ENCODE measurements around the gene PHETA1.
"Not testable (repeated sequence)": the region's sequence is repeated elsewhere in the genome, so short reads cannot be mapped to it uniquely, and the experiment has no call there.

Gene PHETA1

GRCh38 chr12:111405859-111406473 lies 37.1 kb upstream of the PHETA1 start, which contains the start of gene SH2B3:
TSS of gene SH2B3 (plus strand) at chr12:111405923. CDS start at chr12:111418146, 12,223 bp downstream.
- Histone ChIP-seq H3K27ac (ENCODE audit: insufficient read depth, low read length, poor library complexity, severe bottlenecking) (peak within 1 kb of the TSS; percentile 97), H3K9me3 (ENCODE audit: control insufficient read depth, low read length) (no peaks in the 10 kb centered on the region), H3K27me3 (replicated peaks; ENCODE audit: control insufficient read depth, insufficient read depth, low read length, poor library complexity, severe bottlenecking) (no peaks in the 10 kb centered on the region), H3K4me1 (ENCODE audit: control insufficient read depth, insufficient read depth, low read length, poor library complexity, severe bottlenecking) (peaks cover 67% of the 10 kb centered on the region), H3K4me3 (ENCODE audit: insufficient read depth, low read depth, low read length, poor library complexity, severe bottlenecking) (peak within 1 kb of the TSS; percentile 96), H3K36me3 (ENCODE audit: control insufficient read depth, insufficient read depth, low read length) (no peaks in the 10 kb centered on the region)
- no peak for DNase-seq

DNA sequence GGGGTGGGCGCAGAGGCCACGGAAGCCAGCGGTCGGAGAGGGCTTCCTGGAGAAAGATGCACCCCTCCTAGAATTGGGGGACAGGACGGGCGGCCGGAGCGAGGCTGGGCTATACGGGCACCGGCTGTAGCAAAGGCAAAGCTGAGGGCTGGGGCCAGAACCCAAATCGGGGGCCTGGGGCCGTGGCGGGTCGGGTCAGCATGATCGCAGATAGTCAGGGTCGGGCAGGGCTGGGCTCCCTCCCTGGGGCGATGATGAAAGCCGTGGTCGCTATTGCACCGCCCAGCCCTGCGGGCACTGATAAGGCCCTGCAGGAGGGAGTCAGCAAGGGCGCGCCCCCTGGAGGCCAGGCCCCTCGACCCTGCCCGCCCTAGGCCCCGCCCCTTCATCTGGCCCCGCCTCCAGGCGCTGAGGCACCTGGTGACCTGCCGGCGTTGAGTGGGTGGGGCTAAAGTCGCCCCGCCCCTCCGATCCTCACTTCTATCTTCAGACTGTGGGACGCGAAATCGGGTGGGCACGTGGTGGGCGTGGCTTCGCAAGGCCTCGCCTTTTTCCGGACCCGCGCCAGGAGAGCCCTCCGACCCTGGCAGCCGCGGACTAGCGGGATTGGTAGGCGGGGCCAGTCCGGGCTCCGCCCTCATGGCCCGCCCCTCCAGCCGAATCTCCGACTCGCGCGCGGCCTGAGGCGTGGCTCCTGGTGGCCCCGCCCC lies 36.4 kb upstream of the PHETA1 start:
- peaks cover 60% of the 10 kb centered on the region for H3K4me1 ChIP-seq (ENCODE audit: control insufficient read depth, insufficient read depth, low read length, poor library complexity, severe bottlenecking)
- H3K27me3 ChIP-seq (replicated peaks; ENCODE audit: control insufficient read depth, insufficient read depth, low read length, poor library complexity, severe bottlenecking) = no peaks in the 10 kb centered on the region

GRCh38 chr12:111404362-111405148 lies 35.7 kb upstream of the PHETA1 start:
- peaks cover 53% of the 10 kb centered on the region for H3K4me1 ChIP-seq (ENCODE audit: control insufficient read depth, insufficient read depth, low read length, poor library complexity, severe bottlenecking)
- H3K36me3 ChIP-seq (ENCODE audit: control insufficient read depth, insufficient read depth, low read length) = no peaks in the 10 kb centered on the region
- DNase-seq = peak in 2 of 3 donors; percentile 25 to 46
- no peaks in the 10 kb centered on the region for H3K9me3 ChIP-seq (ENCODE audit: control insufficient read depth, low read length)
- peak overlapping the region; percentile 53 for H3K4me3 ChIP-seq (ENCODE audit: insufficient read depth, low read depth, low read length, poor library complexity, severe bottlenecking)
- H3K27ac ChIP-seq (ENCODE audit: insufficient read depth, low read length, poor library complexity, severe bottlenecking) = peak overlapping the region; percentile 97
- H3K27me3 ChIP-seq (replicated peaks; ENCODE audit: control insufficient read depth, insufficient read depth, low read length, poor library complexity, severe bottlenecking) = no peaks in the 10 kb centered on the region

More for the DNA sequence above, 36.4 kb upstream of the PHETA1 start:
- H3K4me3 ChIP-seq (ENCODE audit: insufficient read depth, low read depth, low read length, poor library complexity, severe bottlenecking) = peak overlapping the region; percentile 53
- H3K27ac ChIP-seq (ENCODE audit: insufficient read depth, low read length, poor library complexity, severe bottlenecking) = peak overlapping the region; percentile 97
- DNase-seq = peak; percentile 98 to 99 (median 99)
- H3K9me3 ChIP-seq (ENCODE audit: control insufficient read depth, low read length) = no peaks in the 10 kb centered on the region
- no peaks in the 10 kb centered on the region for H3K36me3 ChIP-seq (ENCODE audit: control insufficient read depth, insufficient read depth, low read length)

DNA sequence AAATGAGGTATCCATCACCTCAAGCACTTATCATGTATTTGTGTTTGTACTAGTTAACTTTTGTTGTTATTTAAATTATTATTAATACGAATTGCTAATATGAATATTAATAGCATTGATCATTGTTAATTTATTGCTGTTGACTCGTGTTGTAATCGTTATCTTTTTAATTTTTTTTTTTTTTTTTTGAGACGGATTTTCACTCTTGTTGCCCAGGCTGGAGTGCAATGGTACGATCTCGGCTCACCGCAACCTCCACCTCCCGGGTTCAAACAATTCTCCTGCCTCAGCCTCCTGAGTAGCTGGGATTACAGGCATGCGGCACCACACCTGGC lies 33.6 kb upstream of the PHETA1 start:
- H3K27ac ChIP-seq (ENCODE audit: insufficient read depth, low read length, poor library complexity, severe bottlenecking); H3K9me3 ChIP-seq (ENCODE audit: control insufficient read depth, low read length); H3K36me3 ChIP-seq (ENCODE audit: control insufficient read depth, insufficient read depth, low read length); H3K27me3 ChIP-seq (replicated peaks; ENCODE audit: control insufficient read depth, insufficient read depth, low read length, poor library complexity, severe bottlenecking); H3K4me3 ChIP-seq (ENCODE audit: insufficient read depth, low read depth, low read length, poor library complexity, severe bottlenecking); DNase-seq: not testable (repeated sequence)
- H3K4me1 ChIP-seq (ENCODE audit: control insufficient read depth, insufficient read depth, low read length, poor library complexity, severe bottlenecking) = peaks cover 32% of the 10 kb centered on the region

DNA sequence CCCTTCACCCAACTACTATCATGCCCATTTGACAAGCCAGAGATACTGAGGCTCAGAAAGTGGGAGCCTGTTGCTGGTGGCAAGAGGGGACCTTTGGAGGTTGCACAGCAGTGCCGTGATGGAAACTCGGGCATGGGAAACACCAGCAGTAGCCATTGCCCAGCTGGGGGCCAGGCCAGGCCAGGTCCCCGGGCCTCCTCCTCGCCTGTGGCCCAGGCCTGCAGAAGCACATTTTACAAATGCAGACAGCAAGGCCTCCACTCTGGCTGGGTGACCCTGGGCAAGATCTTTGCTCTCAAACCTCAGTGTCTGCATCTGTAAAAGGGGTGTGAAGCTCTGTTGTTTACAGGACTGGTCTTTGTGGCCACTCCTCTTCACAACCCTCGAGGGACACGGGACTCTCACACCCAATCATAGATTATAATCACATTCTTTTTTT lies 32.3 kb upstream of the PHETA1 start:
- Histone ChIP-seq H3K36me3 (ENCODE audit: control insufficient read depth, insufficient read depth, low read length) (no peaks in the 10 kb centered on the region), H3K4me1 (ENCODE audit: control insufficient read depth, insufficient read depth, low read length, poor library complexity, severe bottlenecking) (peaks cover 25% of the 10 kb centered on the region), H3K9me3 (ENCODE audit: control insufficient read depth, low read length) (no peaks in the 10 kb centered on the region), H3K27me3 (replicated peaks; ENCODE audit: control insufficient read depth, insufficient read depth, low read length, poor library complexity, severe bottlenecking) (no peaks in the 10 kb centered on the region), H3K4me3 (ENCODE audit: insufficient read depth, low read depth, low read length, poor library complexity, severe bottlenecking) (no peak overlapping the region), H3K27ac (ENCODE audit: insufficient read depth, low read length, poor library complexity, severe bottlenecking) (no peak overlapping the region)
- no peak for DNase-seq

- peaks cover 21% of the 10 kb centered on the region for H3K4me1 ChIP-seq (ENCODE audit: control insufficient read depth, insufficient read depth, low read length, poor library complexity, severe bottlenecking)
- H3K27me3 ChIP-seq (replicated peaks; ENCODE audit: control insufficient read depth, insufficient read depth, low read length, poor library complexity, severe bottlenecking); DNase-seq; H3K9me3 ChIP-seq (ENCODE audit: control insufficient read depth, low read length); H3K36me3 ChIP-seq (ENCODE audit: control insufficient read depth, insufficient read depth, low read length); H3K27ac ChIP-seq (ENCODE audit: insufficient read depth, low read length, poor library complexity, severe bottlenecking); H3K4me3 ChIP-seq (ENCODE audit: insufficient read depth, low read depth, low read length, poor library complexity, severe bottlenecking): not testable (repeated sequence)
Observed at GRCh38 chr12:111399741-111400404, 31.0 kb upstream of the PHETA1 start.

GRCh38 chr12:111398530-111398929 lies 29.6 kb upstream of the PHETA1 start:
- H3K27me3 ChIP-seq (replicated peaks; ENCODE audit: control insufficient read depth, insufficient read depth, low read length, poor library complexity, severe bottlenecking) = no peaks in the 10 kb centered on the region
- no peak overlapping the region for H3K4me3 ChIP-seq (ENCODE audit: insufficient read depth, low read depth, low read length, poor library complexity, severe bottlenecking)
- H3K4me1 ChIP-seq (ENCODE audit: control insufficient read depth, insufficient read depth, low read length, poor library complexity, severe bottlenecking) = peaks cover 7% of the 10 kb centered on the region
- H3K9me3 ChIP-seq (ENCODE audit: control insufficient read depth, low read length) = no peaks in the 10 kb centered on the region
- H3K36me3 ChIP-seq (ENCODE audit: control insufficient read depth, insufficient read depth, low read length) = no peaks in the 10 kb centered on the region
- DNase-seq = no peak
- H3K27ac ChIP-seq (ENCODE audit: insufficient read depth, low read length, poor library complexity, severe bottlenecking) = no peak overlapping the region

- Histone ChIP-seq H3K4me1 (ENCODE audit: control insufficient read depth, insufficient read depth, low read length, poor library complexity, severe bottlenecking) (no peaks in the 10 kb centered on the region), H3K27ac (ENCODE audit: insufficient read depth, low read length, poor library complexity, severe bottlenecking) (no peak overlapping the region)
- DNase-seq = peak; percentile 69 to 82 (median 78)
Observed at GRCh38 chr12:111396726-111397445, 28.0 kb upstream of the PHETA1 start.

DNA sequence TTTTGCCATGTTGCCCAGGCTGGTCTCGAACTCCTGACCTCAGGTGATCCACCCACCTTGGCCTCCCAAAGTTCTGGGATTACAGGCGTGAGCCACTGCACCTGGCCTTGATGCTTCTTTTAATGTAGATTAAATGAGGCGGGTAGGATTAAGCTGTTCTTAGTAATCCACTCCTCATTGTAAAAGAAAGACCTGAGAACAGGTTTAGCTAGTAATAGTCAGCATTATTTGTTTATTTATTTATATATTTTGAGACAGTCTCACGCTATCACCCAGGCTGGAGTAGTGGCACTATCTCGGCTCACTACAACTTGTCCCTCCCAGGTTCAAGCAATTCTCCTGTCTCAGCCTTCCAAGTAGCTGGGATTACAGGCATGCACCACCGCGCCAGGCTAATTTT lies 27.4 kb upstream of the PHETA1 start:
- H3K9me3 ChIP-seq (ENCODE audit: control insufficient read depth, low read length); H3K27me3 ChIP-seq (replicated peaks; ENCODE audit: control insufficient read depth, insufficient read depth, low read length, poor library complexity, severe bottlenecking); DNase-seq; H3K4me3 ChIP-seq (ENCODE audit: insufficient read depth, low read depth, low read length, poor library complexity, severe bottlenecking); H3K36me3 ChIP-seq (ENCODE audit: control insufficient read depth, insufficient read depth, low read length); H3K27ac ChIP-seq (ENCODE audit: insufficient read depth, low read length, poor library complexity, severe bottlenecking); H3K4me1 ChIP-seq (ENCODE audit: control insufficient read depth, insufficient read depth, low read length, poor library complexity, severe bottlenecking): not testable (repeated sequence)

More at GRCh38 chr12:111396726-111397445, 28.0 kb upstream of the PHETA1 start:
- no peak overlapping the region for H3K4me3 ChIP-seq (ENCODE audit: insufficient read depth, low read depth, low read length, poor library complexity, severe bottlenecking)
- H3K9me3 ChIP-seq (ENCODE audit: control insufficient read depth, low read length) = no peaks in the 10 kb centered on the region
- H3K27me3 ChIP-seq (replicated peaks; ENCODE audit: control insufficient read depth, insufficient read depth, low read length, poor library complexity, severe bottlenecking) = no peaks in the 10 kb centered on the region
- no peaks in the 10 kb centered on the region for H3K36me3 ChIP-seq (ENCODE audit: control insufficient read depth, insufficient read depth, low read length)

Measured in effector memory CD4-positive, alpha-beta T cell (primary cell).